Breast epithelium (tissue), 4 donors: ENCODE measurements around the gene AMOTL1. TPM values are rescaled to one million over a fixed set of nuclear protein-coding genes. Genes with fewer than 3 reads are reported as not detected.

Source experiments
- DNase-seq, 2 donors: peaks; one replicate each; pipeline ENCODE4 v3.0.0-alpha.2; 2019; ENCODE audit warnings: low spot score in 2 of 2
- H3K27ac ChIP-seq, 2 donors: fragments of 200-600 bp; sonication (generic) in 1 of 2; one replicate each; pipeline ENCODE4 v1.5.1; 2016 to 2019; ENCODE audit warnings: mild to moderate bottlenecking in 1 of 2
- H3K27me3 ChIP-seq, 2 donors: fragments of 200-600 bp; sonication (generic) in 1 of 2; one replicate each; pipeline versions ENCODE4 v1.5.1 to v1.6.0; 2017 to 2019; ENCODE audit warnings: control low read depth in 1 of 2, mild to moderate bottlenecking in 1 of 2
- H3K36me3 ChIP-seq: fragments of 200-600 bp; one replicate; pipeline ENCODE4 v1.5.1; 2019
- H3K4me1 ChIP-seq, 2 donors: fragments of 200-600 bp; sonication (generic); one replicate each; pipeline ENCODE4 v1.5.1; 2016 to 2019; ENCODE audit warnings: control low read depth in 1 of 2
- H3K4me3 ChIP-seq, 3 donors: fragments of 200-600 bp; sonication (generic); 1 replicate in 2 of 3; 2 replicates in 1 of 3; pipeline ENCODE4 v1.5.1; 2016 to 2019; ENCODE audit warnings: mild to moderate bottlenecking in 3 of 3, moderate library complexity in 2 of 3
- H3K9me3 ChIP-seq, 2 donors: fragments of 200-600 bp; sonication (generic) in 1 of 2; one replicate each; pipeline ENCODE4 v1.5.1; 2016 to 2019; ENCODE audit warnings: control low read depth in 1 of 2
- CTCF ChIP-seq, 3 donors: fragments of 450-650 bp; IDR thresholded peaks; one replicate each; pipeline ENCODE4 v1.5.1; 2016 to 2017; ENCODE audit warnings: antibody characterized with exemption in 3 of 3, mild to moderate bottlenecking in 3 of 3, moderate library complexity in 3 of 3
- POLR2A ChIP-seq: fragments of 450-650 bp; IDR thresholded peaks from one replicate; pipeline ENCODE4 v1.6.1; 2016; ENCODE audit warnings: antibody characterized with exemption, mild to moderate bottlenecking, moderate library complexity
- POLR2AphosphoS5 ChIP-seq, 3 donors: sonication (generic); formaldehyde crosslinking; IDR thresholded peaks; one replicate each; pipeline ENCODE4 v1.6.1; 2017; ENCODE audit warnings: antibody characterized with exemption in 3 of 3
- intact Hi-C: fragments of 100-400 bp; cut with DNase I; formaldehyde crosslinking; loops from one replicate; pipeline ENCODE4 v1.15.1; 2023; ENCODE audit warnings: low total_unique reads
- total RNA-seq, 3 donors: library from RNA; depleted of rRNA; stranded (reverse); fragments of >200 nt; gene quantifications; one replicate each; pipeline ENCODE4 v1.1.0, GENCODE V29; 2016

Gene AMOTL1
- total RNA-seq, 3 donors from 2014 or later, result 35.5 to 41.4 (median 39.0) TPM

- no peak for DNase-seq
- intact Hi-C loops, result no loop called here
- TF ChIP-seq POLR2A (no peak), CTCF (IDR thresholded peaks at IDR 0.05) (no peak), POLR2AphosphoS5 (IDR thresholded peaks at IDR 0.05) (no peak)
- Histone ChIP-seq H3K9me3 (no peaks in the 10 kb centered on the region), H3K27me3 (no peaks in the 10 kb centered on the region), H3K4me1 (no peaks in the 10 kb centered on the region), H3K27ac (no peak overlapping the region), H3K4me3 (no peak overlapping the region), H3K36me3 (no peaks in the 10 kb centered on the region)
Measured at GRCh38 chr11:94746721-94747120, 21.4 kb upstream of the AMOTL1 start.

GRCh38 chr11:94747146-94747545 is 21.0 kb upstream of the AMOTL1 start:
- TF ChIP-seq POLR2A (no peak), POLR2AphosphoS5 (IDR thresholded peaks at IDR 0.05) (no peak)
- intact Hi-C loops, result no loop called here
- Histone ChIP-seq H3K9me3 (no peaks in the 10 kb centered on the region), H3K27me3 (no peaks in the 10 kb centered on the region), H3K27ac (no peak overlapping the region), H3K4me3 (no peak overlapping the region), H3K36me3 (no peaks in the 10 kb centered on the region), H3K4me1 (no peaks in the 10 kb centered on the region)
- no peak for DNase-seq

- Histone ChIP-seq H3K9me3 (no peaks in the 10 kb centered on the region), H3K27me3 (no peaks in the 10 kb centered on the region), H3K36me3 (no peaks in the 10 kb centered on the region), H3K27ac (no peak overlapping the region), H3K4me3 (no peak overlapping the region), H3K4me1 (no peaks in the 10 kb centered on the region)
- TF ChIP-seq CTCF (IDR thresholded peaks at IDR 0.05) (no peak), POLR2AphosphoS5 (IDR thresholded peaks at IDR 0.05) (no peak), POLR2A (no peak)
- DNase-seq, result no peak
- intact Hi-C loops, result no loop called here
Measured at GRCh38 chr11:94747601-94748041, 20.5 kb upstream of the AMOTL1 start.

- no peaks in the 10 kb centered on the region for H3K36me3 ChIP-seq
- no peak for TF ChIP-seq CTCF (IDR thresholded peaks at IDR 0.05)
- TF ChIP-seq POLR2AphosphoS5 (IDR thresholded peaks at IDR 0.05), result no peak
- TF ChIP-seq POLR2A, result no peak
- no peak for DNase-seq
- intact Hi-C loops, result no loop called here
- H3K4me3 ChIP-seq, result no peak overlapping the region
- no peaks in the 10 kb centered on the region for H3K4me1 ChIP-seq
- H3K27ac ChIP-seq, result no peak overlapping the region
- no peaks in the 10 kb centered on the region for H3K27me3 ChIP-seq
- H3K9me3 ChIP-seq, result no peaks in the 10 kb centered on the region
Measured at GRCh38 chr11:94749369-94749768, 18.8 kb upstream of the AMOTL1 start.

- H3K27ac ChIP-seq, result peak overlapping the region in 1 of 2 donors; percentile 21
- H3K9me3 ChIP-seq, result no peaks in the 10 kb centered on the region
- intact Hi-C loops, result no loop called here
- peak overlapping the region in 1 of 3 donors; percentile 3 for H3K4me3 ChIP-seq
- TF ChIP-seq POLR2AphosphoS5 (IDR thresholded peaks at IDR 0.05) (no peak), CTCF (IDR thresholded peaks at IDR 0.05) (no peak), POLR2A (no peak)
- H3K4me1 ChIP-seq, result no peaks in the 10 kb centered on the region
- no peaks in the 10 kb centered on the region for H3K27me3 ChIP-seq
- DNase-seq, result no peak
- H3K36me3 ChIP-seq, result no peaks in the 10 kb centered on the region
Measured at GRCh38 chr11:94750319-94751217, 17.6 kb upstream of the AMOTL1 start.
